Measurements from ENCODE around the gene CASZ1. TPM values are rescaled to one million over a fixed set of nuclear protein-coding genes. Genes with fewer than 3 reads are reported as not detected.

CASZ1 gene
- total and polyA plus RNA-seq, 2 experiments from 2014 or later = 3.6 to 6.9 TPM

GRCh38 chr1:10659646-10660540, 136.6 kb downstream of the CASZ1 start:
- no peak overlapping the region for H3K27ac ChIP-seq

GRCh38 chr1:10659218-10659617, 137.2 kb downstream of the CASZ1 start:
- TF ChIP-seq EZH2 (IDR thresholded peaks at IDR 0.05; ENCODE audit: borderline replicate concordance) = no peak
- TF ChIP-seq CTCF (IDR thresholded peaks at IDR 0.05; ENCODE audit: poor library complexity) = no peak
- no peak for TF ChIP-seq EZH2phosphoT487 (IDR thresholded peaks at IDR 0.05; ENCODE audit: low read depth, severe bottlenecking, unreplicated experiment)
- no peak for DNase-seq (ENCODE audit: low spot score)
- Histone ChIP-seq H2AFZ (no peak overlapping the region), H3K4me2 (no peak overlapping the region), H3K36me3 (replicated peaks; ENCODE audit: insufficient read depth, low read depth) (no peaks in the 10 kb centered on the region), H3K27me3 (no peaks in the 10 kb centered on the region), H3K4me3 (no peak overlapping the region), H4K20me1 (ENCODE audit: insufficient read depth, poor library complexity, severe bottlenecking) (no peaks in the 10 kb centered on the region), H3K79me2 (no peaks in the 10 kb centered on the region), H3K4me1 (ENCODE audit: insufficient read depth) (peaks cover 13% of the 10 kb centered on the region), H3K9me2 (replicated peaks; ENCODE audit: insufficient read depth) (no peaks in the 10 kb centered on the region), H3K9me3 (ENCODE audit: low read depth) (no peaks in the 10 kb centered on the region), H3K27ac (no peak overlapping the region)
- 96% methylated on average over 18 of the region's 18 CpGs for WGBS (ENCODE audit: low lambda C conversion rate, missing lambda C conversion rate)

More at GRCh38 chr1:10659646-10660540, 136.6 kb downstream of the CASZ1 start:
- H3K4me3 ChIP-seq = no peak overlapping the region
- TF ChIP-seq EZH2 (IDR thresholded peaks at IDR 0.05; ENCODE audit: borderline replicate concordance) (no peak), EZH2phosphoT487 (IDR thresholded peaks at IDR 0.05; ENCODE audit: low read depth, severe bottlenecking, unreplicated experiment) (no peak), CTCF (IDR thresholded peaks at IDR 0.05; ENCODE audit: poor library complexity) (no peak)
- H3K9me2 ChIP-seq (replicated peaks; ENCODE audit: insufficient read depth) = no peaks in the 10 kb centered on the region
- H3K36me3 ChIP-seq (replicated peaks; ENCODE audit: insufficient read depth, low read depth) = no peaks in the 10 kb centered on the region
- no peaks in the 10 kb centered on the region for H3K9me3 ChIP-seq (ENCODE audit: low read depth)
- no peak overlapping the region for H3K4me2 ChIP-seq
- H3K79me2 ChIP-seq = no peaks in the 10 kb centered on the region
- H3K27me3 ChIP-seq = no peaks in the 10 kb centered on the region
- no peak for DNase-seq (ENCODE audit: low spot score)
- no peak overlapping the region for H2AFZ ChIP-seq
- WGBS (ENCODE audit: low lambda C conversion rate, missing lambda C conversion rate) = 95% methylated on average over 40 of the region's 52 CpGs
- no peaks in the 10 kb centered on the region for H4K20me1 ChIP-seq (ENCODE audit: insufficient read depth, poor library complexity, severe bottlenecking)
- peaks cover 14% of the 10 kb centered on the region for H3K4me1 ChIP-seq (ENCODE audit: insufficient read depth)

- Histone ChIP-seq H3K4me2 (no peak overlapping the region), H3K4me3 (no peak overlapping the region), H3K9me3 (ENCODE audit: low read depth) (no peaks in the 10 kb centered on the region), H3K27ac (no peak overlapping the region), H2AFZ (no peak overlapping the region), H4K20me1 (ENCODE audit: insufficient read depth, poor library complexity, severe bottlenecking) (no peaks in the 10 kb centered on the region), H3K4me1 (ENCODE audit: insufficient read depth) (peaks cover 6% of the 10 kb centered on the region), H3K36me3 (replicated peaks; ENCODE audit: insufficient read depth, low read depth) (no peaks in the 10 kb centered on the region), H3K9me2 (replicated peaks; ENCODE audit: insufficient read depth) (no peaks in the 10 kb centered on the region), H3K79me2 (no peaks in the 10 kb centered on the region), H3K27me3 (no peaks in the 10 kb centered on the region)
- TF ChIP-seq EZH2 (IDR thresholded peaks at IDR 0.05; ENCODE audit: borderline replicate concordance) (no peak), EZH2phosphoT487 (IDR thresholded peaks at IDR 0.05; ENCODE audit: low read depth, severe bottlenecking, unreplicated experiment) (no peak), CTCF (IDR thresholded peaks at IDR 0.05; ENCODE audit: poor library complexity) (no peak)
- 85% methylated on average over 17 of the region's 19 CpGs for WGBS (ENCODE audit: low lambda C conversion rate, missing lambda C conversion rate)
- DNase-seq (ENCODE audit: low spot score) = no peak
Measured at GRCh38 chr1:10658396-10659066, 137.9 kb downstream of the CASZ1 start.

Data from hepatocyte (in vitro differentiated cells).